ENCODE data around the gene NRTN. TPM values are rescaled to one million over a fixed set of nuclear protein-coding genes. Genes with fewer than 3 reads are reported as not detected.

NRTN gene
- total and polyA plus RNA-seq, 2 experiments from 2014 or later, result 4.0 to 5.5 TPM

- Mint-ChIP-seq H3K4me1 (peaks cover 10% of the 10 kb centered on the region; the same call in 2 of the 3 replicates), H3K9me3 (peaks cover 3% of the 10 kb centered on the region; the same call in 2 of the 3 replicates), H3K27me3 (ENCODE audit: insufficient read depth, low read depth, poor library complexity) (peaks cover 40% of the 10 kb centered on the region), H3K36me3 (ENCODE audit: low read depth) (peaks cover 2% of the 10 kb centered on the region; the same call in 1 of the 3 replicates), H3K27ac (no peak overlapping the region), H3K4me3 (no peak overlapping the region)
- no peak for ATAC-seq
- Histone ChIP-seq H2AFZ (no peak overlapping the region), H3K4me2 (no peak overlapping the region), H3K4me3 (no peak overlapping the region), H3K27me3 (ENCODE audit: insufficient read depth) (peaks cover 11% of the 10 kb centered on the region), H3K4me1 (ENCODE audit: insufficient read depth) (no peaks in the 10 kb centered on the region; the same call in 1 of the 2 replicates), H4K20me1 (replicated peaks; ENCODE audit: insufficient read depth) (no peaks in the 10 kb centered on the region), H3K9me2 (ENCODE audit: insufficient read depth) (peaks cover 5% of the 10 kb centered on the region; the same call in 1 of the 2 replicates), H3F3A (replicated peaks; ENCODE audit: low read depth) (no peaks in the 10 kb centered on the region), H3K27ac (ENCODE audit: low read depth) (no peak overlapping the region), H3K79me2 (replicated peaks; ENCODE audit: insufficient read depth) (no peaks in the 10 kb centered on the region), H3K36me3 (ENCODE audit: insufficient read depth) (no peaks in the 10 kb centered on the region)
- TF ChIP-seq, protein P1, sequence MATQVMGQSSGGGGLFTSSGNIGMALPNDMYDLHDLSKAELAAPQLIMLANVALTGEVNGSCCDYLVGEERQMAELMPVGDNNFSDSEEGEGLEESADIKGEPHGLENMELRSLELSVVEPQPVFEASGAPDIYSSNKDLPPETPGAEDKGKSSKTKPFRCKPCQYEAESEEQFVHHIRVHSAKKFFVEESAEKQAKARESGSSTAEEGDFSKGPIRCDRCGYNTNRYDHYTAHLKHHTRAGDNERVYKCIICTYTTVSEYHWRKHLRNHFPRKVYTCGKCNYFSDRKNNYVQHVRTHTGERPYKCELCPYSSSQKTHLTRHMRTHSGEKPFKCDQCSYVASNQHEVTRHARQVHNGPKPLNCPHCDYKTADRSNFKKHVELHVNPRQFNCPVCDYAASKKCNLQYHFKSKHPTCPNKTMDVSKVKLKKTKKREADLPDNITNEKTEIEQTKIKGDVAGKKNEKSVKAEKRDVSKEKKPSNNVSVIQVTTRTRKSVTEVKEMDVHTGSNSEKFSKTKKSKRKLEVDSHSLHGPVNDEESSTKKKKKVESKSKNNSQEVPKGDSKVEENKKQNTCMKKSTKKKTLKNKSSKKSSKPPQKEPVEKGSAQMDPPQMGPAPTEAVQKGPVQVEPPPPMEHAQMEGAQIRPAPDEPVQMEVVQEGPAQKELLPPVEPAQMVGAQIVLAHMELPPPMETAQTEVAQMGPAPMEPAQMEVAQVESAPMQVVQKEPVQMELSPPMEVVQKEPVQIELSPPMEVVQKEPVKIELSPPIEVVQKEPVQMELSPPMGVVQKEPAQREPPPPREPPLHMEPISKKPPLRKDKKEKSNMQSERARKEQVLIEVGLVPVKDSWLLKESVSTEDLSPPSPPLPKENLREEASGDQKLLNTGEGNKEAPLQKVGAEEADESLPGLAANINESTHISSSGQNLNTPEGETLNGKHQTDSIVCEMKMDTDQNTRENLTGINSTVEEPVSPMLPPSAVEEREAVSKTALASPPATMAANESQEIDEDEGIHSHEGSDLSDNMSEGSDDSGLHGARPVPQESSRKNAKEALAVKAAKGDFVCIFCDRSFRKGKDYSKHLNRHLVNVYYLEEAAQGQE (IDR thresholded peaks at IDR 0.05; ENCODE audit: unreplicated experiment), result no peak
- TF ChIP-seq ZNF331 (CRISPR knock-in tag; IDR thresholded peaks at IDR 0.05; ENCODE audit: low read depth) (no peak), STAT1 (IDR thresholded peaks at IDR 0.05; ENCODE audit: unreplicated experiment) (no peak), POLR2AphosphoS5 (IDR thresholded peaks at IDR 0.05; ENCODE audit: low read depth) (no peak), EZH2phosphoT487 (IDR thresholded peaks at IDR 0.05; ENCODE audit: unreplicated experiment) (no peak), JUNB (IDR thresholded peaks at IDR 0.05; ENCODE audit: unreplicated experiment) (no peak)
- TF ChIP-seq, protein P2, sequence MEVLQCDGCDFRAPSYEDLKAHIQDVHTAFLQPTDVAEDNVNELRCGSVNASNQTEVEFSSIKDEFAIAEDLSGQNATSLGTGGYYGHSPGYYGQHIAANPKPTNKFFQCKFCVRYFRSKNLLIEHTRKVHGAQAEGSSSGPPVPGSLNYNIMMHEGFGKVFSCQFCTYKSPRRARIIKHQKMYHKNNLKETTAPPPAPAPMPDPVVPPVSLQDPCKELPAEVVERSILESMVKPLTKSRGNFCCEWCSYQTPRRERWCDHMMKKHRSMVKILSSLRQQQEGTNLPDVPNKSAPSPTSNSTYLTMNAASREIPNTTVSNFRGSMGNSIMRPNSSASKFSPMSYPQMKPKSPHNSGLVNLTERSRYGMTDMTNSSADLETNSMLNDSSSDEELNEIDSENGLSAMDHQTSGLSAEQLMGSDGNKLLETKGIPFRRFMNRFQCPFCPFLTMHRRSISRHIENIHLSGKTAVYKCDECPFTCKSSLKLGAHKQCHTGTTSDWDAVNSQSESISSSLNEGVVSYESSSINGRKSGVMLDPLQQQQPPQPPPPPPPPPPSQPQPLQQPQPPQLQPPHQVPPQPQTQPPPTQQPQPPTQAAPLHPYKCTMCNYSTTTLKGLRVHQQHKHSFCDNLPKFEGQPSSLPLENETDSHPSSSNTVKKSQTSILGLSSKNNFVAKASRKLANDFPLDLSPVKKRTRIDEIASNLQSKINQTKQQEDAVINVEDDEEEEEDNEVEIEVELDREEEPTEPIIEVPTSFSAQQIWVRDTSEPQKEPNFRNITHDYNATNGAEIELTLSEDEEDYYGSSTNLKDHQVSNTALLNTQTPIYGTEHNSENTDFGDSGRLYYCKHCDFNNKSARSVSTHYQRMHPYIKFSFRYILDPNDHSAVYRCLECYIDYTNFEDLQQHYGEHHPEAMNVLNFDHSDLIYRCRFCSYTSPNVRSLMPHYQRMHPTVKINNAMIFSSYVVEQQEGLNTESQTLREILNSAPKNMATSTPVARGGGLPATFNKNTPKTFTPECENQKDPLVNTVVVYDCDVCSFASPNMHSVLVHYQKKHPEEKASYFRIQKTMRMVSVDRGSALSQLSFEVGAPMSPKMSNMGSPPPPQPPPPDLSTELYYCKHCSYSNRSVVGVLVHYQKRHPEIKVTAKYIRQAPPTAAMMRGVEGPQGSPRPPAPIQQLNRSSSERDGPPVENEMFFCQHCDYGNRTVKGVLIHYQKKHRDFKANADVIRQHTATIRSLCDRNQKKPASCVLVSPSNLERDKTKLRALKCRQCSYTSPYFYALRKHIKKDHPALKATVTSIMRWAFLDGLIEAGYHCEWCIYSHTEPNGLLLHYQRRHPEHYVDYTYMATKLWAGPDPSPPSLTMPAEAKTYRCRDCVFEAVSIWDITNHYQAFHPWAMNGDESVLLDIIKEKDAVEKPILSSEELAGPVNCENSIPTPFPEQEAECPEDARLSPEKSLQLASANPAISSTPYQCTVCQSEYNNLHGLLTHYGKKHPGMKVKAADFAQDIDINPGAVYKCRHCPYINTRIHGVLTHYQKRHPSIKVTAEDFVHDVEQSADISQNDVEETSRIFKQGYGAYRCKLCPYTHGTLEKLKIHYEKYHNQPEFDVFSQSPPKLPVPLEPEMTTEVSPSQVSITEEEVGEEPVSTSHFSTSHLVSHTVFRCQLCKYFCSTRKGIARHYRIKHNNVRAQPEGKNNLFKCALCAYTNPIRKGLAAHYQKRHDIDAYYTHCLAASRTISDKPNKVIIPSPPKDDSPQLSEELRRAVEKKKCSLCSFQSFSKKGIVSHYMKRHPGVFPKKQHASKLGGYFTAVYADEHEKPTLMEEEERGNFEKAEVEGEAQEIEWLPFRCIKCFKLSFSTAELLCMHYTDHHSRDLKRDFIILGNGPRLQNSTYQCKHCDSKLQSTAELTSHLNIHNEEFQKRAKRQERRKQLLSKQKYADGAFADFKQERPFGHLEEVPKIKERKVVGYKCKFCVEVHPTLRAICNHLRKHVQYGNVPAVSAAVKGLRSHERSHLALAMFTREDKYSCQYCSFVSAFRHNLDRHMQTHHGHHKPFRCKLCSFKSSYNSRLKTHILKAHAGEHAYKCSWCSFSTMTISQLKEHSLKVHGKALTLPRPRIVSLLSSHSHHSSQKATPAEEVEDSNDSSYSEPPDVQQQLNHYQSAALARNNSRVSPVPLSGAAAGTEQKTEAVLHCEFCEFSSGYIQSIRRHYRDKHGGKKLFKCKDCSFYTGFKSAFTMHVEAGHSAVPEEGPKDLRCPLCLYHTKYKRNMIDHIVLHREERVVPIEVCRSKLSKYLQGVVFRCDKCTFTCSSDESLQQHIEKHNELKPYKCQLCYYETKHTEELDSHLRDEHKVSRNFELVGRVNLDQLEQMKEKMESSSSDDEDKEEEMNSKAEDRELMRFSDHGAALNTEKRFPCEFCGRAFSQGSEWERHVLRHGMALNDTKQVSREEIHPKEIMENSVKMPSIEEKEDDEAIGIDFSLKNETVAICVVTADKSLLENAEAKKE (CRISPR knock-in tag; IDR thresholded peaks at IDR 0.05), result no peak
- DNase-seq (ENCODE audit: low spot score), result no peak
Measured at GRCh38 chr19:5799247-5800241, 5.3 kb upstream of the NRTN start.
